HEK293 (cell line): ENCODE data around the gene UCP2.

Source experiments
- CTCF ChIA-PET: fragments of 350-600 bp; formaldehyde crosslinking; extraction: SDS; loops from one replicate; lab custom pipeline; 2021; ENCODE audit warnings: antibody characterized with exemption; lab: Yijun Ruan, JAX
- POLR2A ChIA-PET: fragments of 300-600 bp; formaldehyde crosslinking; extraction: SDS; loops from one replicate; lab custom pipeline; 2020; ENCODE audit warnings: antibody characterized with exemption, inconsistent platforms; lab: Yijun Ruan, JAX
- H3K27ac ChIP-seq: fragments of 200-500 bp; sonication (Bioruptor generic); 2 replicates; pipeline ENCODE4 v1.5.1; 2014; ENCODE audit warnings: low read depth, low read length, control low read depth, inconsistent platforms; ENCODE audit errors: extremely low read depth
- H3K36me3 ChIP-seq, 2 experiments: fragments of 200-500 bp in 1 of 2; sonication (Bioruptor generic) in 1 of 2; 1 replicate in 1 of 2; 2 replicates in 1 of 2; pipeline ENCODE4 v1.5.1; 2014 to 2017; ENCODE audit warnings: inconsistent platforms in 2 of 2, low read length in 2 of 2; ENCODE audit not compliant: control insufficient read depth in 2 of 2, insufficient read depth in 1 of 2
- H3K4me1 ChIP-seq: fragments of 200-500 bp; sonication (Bioruptor generic); 2 replicates; pipeline ENCODE4 v1.5.1; 2014; ENCODE audit warnings: mild to moderate bottlenecking, low read length, inconsistent platforms; ENCODE audit not compliant: control insufficient read depth, insufficient read depth
- H3K4me3 ChIP-seq: 2 replicates; pipeline ENCODE4 v1.5.1; 2011; ENCODE audit warnings: low read depth, mild to moderate bottlenecking, control low read depth, low read length, moderate library complexity
- H3K9me3 ChIP-seq: fragments of 200-500 bp; sonication (Bioruptor generic); 2 replicates; pipeline ENCODE4 v1.5.1; 2014; ENCODE audit warnings: low read depth, low read length, inconsistent platforms; ENCODE audit not compliant: control insufficient read depth, insufficient read depth
- GLIS1 ChIP-seq: fragments of 450-650 bp; formaldehyde crosslinking; IDR thresholded peaks from 2 replicates; pipeline ENCODE4 v1.5.1; 2016; ENCODE audit warnings: missing biosample characterization, missing genetic modification characterization
- HOXA7 ChIP-seq: sonication (generic); formaldehyde crosslinking; IDR thresholded peaks from 2 replicates; pipeline ENCODE4 v1.8.1; 2022; ENCODE audit warnings: missing genetic modification reagents, borderline replicate concordance
- INSM2 ChIP-seq: fragments of 450-650 bp; formaldehyde crosslinking; IDR thresholded peaks from 2 replicates; pipeline ENCODE4 v1.5.1; 2016; ENCODE audit warnings: missing biosample characterization, missing genetic modification characterization
- KLF16 ChIP-seq: fragments of 450-650 bp; formaldehyde crosslinking; IDR thresholded peaks from 2 replicates; pipeline ENCODE4 v1.5.1; 2017; ENCODE audit warnings: missing biosample characterization, missing genetic modification characterization
- KLF17 ChIP-seq: fragments of 450-650 bp; formaldehyde crosslinking; IDR thresholded peaks from 2 replicates; pipeline ENCODE4 v1.5.1; 2016; ENCODE audit warnings: missing biosample characterization, missing genetic modification characterization
- PRDM1 ChIP-seq: fragments of 450-650 bp; formaldehyde crosslinking; IDR thresholded peaks from 2 replicates; pipeline ENCODE4; 2016; ENCODE audit warnings: missing biosample characterization, missing genetic modification characterization
- PRDM4 ChIP-seq: fragments of 450-650 bp; formaldehyde crosslinking; IDR thresholded peaks from 2 replicates; pipeline ENCODE4 v1.5.1; 2017; ENCODE audit warnings: missing biosample characterization, missing genetic modification characterization
- ZBTB10 ChIP-seq: fragments of 450-650 bp; formaldehyde crosslinking; IDR thresholded peaks from 2 replicates; pipeline ENCODE4 v1.5.1; 2016; ENCODE audit warnings: missing biosample characterization, missing genetic modification characterization
- ZNF140 ChIP-seq: fragments of 450-650 bp; formaldehyde crosslinking; IDR thresholded peaks from 2 replicates; pipeline ENCODE4 v1.5.1; 2016; ENCODE audit warnings: missing biosample characterization, missing genetic modification characterization
- ZNF184 ChIP-seq: fragments of 450-650 bp; IDR thresholded peaks from 2 replicates; pipeline ENCODE4 v1.5.1; 2018; ENCODE audit warnings: missing biosample characterization, mild to moderate bottlenecking, missing genetic modification characterization
- ZNF362 ChIP-seq: fragments of 450-650 bp; formaldehyde crosslinking; IDR thresholded peaks from 2 replicates; pipeline ENCODE4 v1.5.1; 2016; ENCODE audit warnings: missing biosample characterization, missing genetic modification characterization
- ZNF366 ChIP-seq: fragments of 450-650 bp; formaldehyde crosslinking; conservative IDR thresholded peaks from 2 replicates; pipeline ENCODE4 v1.5.1; 2016; ENCODE audit warnings: missing biosample characterization, missing genetic modification characterization
- ZNF398 ChIP-seq: fragments of 450-650 bp; formaldehyde crosslinking; IDR thresholded peaks from 2 replicates; pipeline ENCODE4 v1.5.1; 2017; ENCODE audit warnings: missing biosample characterization, missing genetic modification characterization
- ZNF488 ChIP-seq: fragments of 450-650 bp; formaldehyde crosslinking; IDR thresholded peaks from 2 replicates; pipeline ENCODE4 v1.5.1; 2016; ENCODE audit warnings: missing biosample characterization, missing genetic modification characterization
- ZNF501 ChIP-seq: fragments of 450-650 bp; formaldehyde crosslinking; IDR thresholded peaks from 2 replicates; pipeline ENCODE4 v1.5.1; 2016; ENCODE audit warnings: missing biosample characterization, missing genetic modification characterization
- ZNF513 ChIP-seq: fragments of 450-650 bp; IDR thresholded peaks from 2 replicates; pipeline ENCODE4 v1.5.1; 2018; ENCODE audit warnings: missing biosample characterization, missing genetic modification characterization
- ZNF558 ChIP-seq: fragments of 450-650 bp; formaldehyde crosslinking; IDR thresholded peaks from 2 replicates; pipeline ENCODE4 v1.5.1; 2016; ENCODE audit warnings: missing biosample characterization, missing genetic modification characterization
- ZNF629 ChIP-seq: fragments of 450-650 bp; formaldehyde crosslinking; IDR thresholded peaks from 2 replicates; pipeline ENCODE4 v1.5.1; 2017; ENCODE audit warnings: missing biosample characterization, missing genetic modification characterization
- ZNF645 ChIP-seq: fragments of 450-650 bp; formaldehyde crosslinking; IDR thresholded peaks from 2 replicates; pipeline ENCODE4; 2016; ENCODE audit warnings: missing biosample characterization, missing genetic modification characterization
- ZNF707 ChIP-seq: fragments of 450-650 bp; formaldehyde crosslinking; IDR thresholded peaks from 2 replicates; pipeline ENCODE4 v1.5.1; 2016; ENCODE audit warnings: missing biosample characterization, missing genetic modification characterization
- ZNF776 ChIP-seq: fragments of 450-650 bp; formaldehyde crosslinking; IDR thresholded peaks from 2 replicates; pipeline ENCODE4 v1.5.0; 2017; ENCODE audit warnings: missing biosample characterization, missing genetic modification characterization, borderline replicate concordance

Gene UCP2

GRCh38 chr11:73944901-73945300 lies 37.7 kb downstream of the UCP2 start (continued):
- no peak for TF ChIP-seq PRDM4 (tag by site-specific recombination)

- CTCF ChIA-PET = interaction anchor here (0.6 kb wide), 1 partner anchor 108 kb away, joined by 3 read pairs; no protein-coding TSS in a partner anchor
These were observed 38.6 kb downstream of the UCP2 start for GRCh38 chr11:73944085-73944484.

More at GRCh38 chr11:73944085-73944484, 38.6 kb downstream of the UCP2 start:
- H3K27ac ChIP-seq = no peak overlapping the region
- H3K4me1 ChIP-seq = no peaks in the 10 kb centered on the region
- TF ChIP-seq ZNF776 (tag by site-specific recombination) (no peak), ZNF488 (tag by site-specific recombination) (no peak), KLF16 (tag by site-specific recombination) (no peak), ZBTB10 (tag by site-specific recombination) (no peak), PRDM1 (no peak), ZNF140 (tag by site-specific recombination) (no peak), HOXA7 (CRISPR knock-in tag) (no peak), ZNF629 (tag by site-specific recombination) (no peak), ZNF645 (tag by site-specific recombination) (no peak), ZNF501 (no peak), ZNF184 (tag by site-specific recombination) (no peak), ZNF362 (tag by site-specific recombination) (no peak), GLIS1 (tag by site-specific recombination) (no peak), KLF17 (tag by site-specific recombination) (no peak), ZNF366 (tag by site-specific recombination) (no peak), ZNF558 (tag by site-specific recombination) (no peak), INSM2 (tag by site-specific recombination) (no peak), ZNF513 (tag by site-specific recombination) (no peak), ZNF707 (tag by site-specific recombination) (no peak), ZNF398 (no peak)
- H3K36me3 ChIP-seq = peaks cover 0 to 5% of the 10 kb centered on the region in 2 experiments; a peak in 1 of 3 replicates
- H3K4me3 ChIP-seq = no peak overlapping the region
- H3K9me3 ChIP-seq = no peaks in the 10 kb centered on the region
- POLR2A ChIA-PET = no interaction called here
